Tibial nerve (tissue), 4 donors: ENCODE data around the gene SHOC1. TPM values are rescaled to one million over a fixed set of nuclear protein-coding genes. Genes with fewer than 3 reads are reported as not detected.
"Not testable (repeated sequence)": the region's sequence is repeated elsewhere in the genome, so short reads cannot be mapped to it uniquely, and the experiment has no call there.

Experiments
- DNase-seq, 2 donors: peaks; one replicate each; pipeline ENCODE4 v3.0.0-alpha.2; 2019; ENCODE audit warnings: low spot score in 2 of 2
- H3K27ac ChIP-seq, 4 donors: fragments of 200-600 bp; sonication (generic) in 3 of 4; one replicate each; pipeline ENCODE4 v1.5.1; 2017 to 2019; ENCODE audit warnings: mild to moderate bottlenecking in 1 of 4
- H3K27me3 ChIP-seq, 2 donors: fragments of 200-600 bp; sonication (generic) in 1 of 2; one replicate each; pipeline versions ENCODE4 v1.5.1 to v1.6.0; 2017 to 2019
- H3K36me3 ChIP-seq, 3 donors: fragments of 200-600 bp; sonication (generic); one replicate each; pipeline ENCODE4 v1.5.1; 2018 to 2019
- H3K4me1 ChIP-seq, 4 donors: fragments of 200-600 bp; sonication (generic) in 3 of 4; one replicate each; pipeline ENCODE4 v1.5.1; 2017 to 2019
- H3K4me3 ChIP-seq, 4 donors: fragments of 200-600 bp; sonication (generic) in 3 of 4; one replicate each; pipeline ENCODE4 v1.5.1; 2017 to 2019; ENCODE audit warnings: mild to moderate bottlenecking in 1 of 4, moderate library complexity in 1 of 4
- H3K9me3 ChIP-seq, 4 donors: fragments of 200-600 bp; sonication (generic) in 3 of 4; one replicate each; pipeline ENCODE4 v1.5.1; 2017 to 2019
- CTCF ChIP-seq, 5 experiments: fragments of 200-600 bp in 3 of 5; fragments of 450-650 bp in 2 of 5; sonication (generic) in 3 of 5; IDR thresholded peaks; one replicate each; pipeline ENCODE4 v1.5.1; 2016 to 2019; ENCODE audit warnings: antibody characterized with exemption in 5 of 5, mild to moderate bottlenecking in 3 of 5, moderate library complexity in 2 of 5
- EP300 ChIP-seq, 2 donors: sonication (generic); formaldehyde crosslinking; IDR thresholded peaks; one replicate each; pipeline ENCODE4 v1.6.1; 2017; ENCODE audit warnings: antibody characterized with exemption in 2 of 2, mild to moderate bottlenecking in 1 of 2
- POLR2A ChIP-seq, 2 donors: fragments of 450-650 bp; IDR thresholded peaks; one replicate each; pipeline ENCODE4 v1.6.1; 2017; ENCODE audit warnings: antibody characterized with exemption in 2 of 2, mild to moderate bottlenecking in 2 of 2, moderate library complexity in 2 of 2
- WGBS, 2 donors: methylation state at CpG; one replicate each; pipeline ENCODE4 v1.1.5; 2018; 5-methylcytosine and 5-hydroxymethylcytosine counted together
- total RNA-seq, 4 donors: library from RNA; depleted of rRNA; stranded (reverse); fragments of >200 nt; gene quantifications; one replicate each; pipeline ENCODE4 v1.1.0, GENCODE V29; 2016

Gene SHOC1
- total RNA-seq, 4 donors from 2014 or later, result not detected

DNA sequence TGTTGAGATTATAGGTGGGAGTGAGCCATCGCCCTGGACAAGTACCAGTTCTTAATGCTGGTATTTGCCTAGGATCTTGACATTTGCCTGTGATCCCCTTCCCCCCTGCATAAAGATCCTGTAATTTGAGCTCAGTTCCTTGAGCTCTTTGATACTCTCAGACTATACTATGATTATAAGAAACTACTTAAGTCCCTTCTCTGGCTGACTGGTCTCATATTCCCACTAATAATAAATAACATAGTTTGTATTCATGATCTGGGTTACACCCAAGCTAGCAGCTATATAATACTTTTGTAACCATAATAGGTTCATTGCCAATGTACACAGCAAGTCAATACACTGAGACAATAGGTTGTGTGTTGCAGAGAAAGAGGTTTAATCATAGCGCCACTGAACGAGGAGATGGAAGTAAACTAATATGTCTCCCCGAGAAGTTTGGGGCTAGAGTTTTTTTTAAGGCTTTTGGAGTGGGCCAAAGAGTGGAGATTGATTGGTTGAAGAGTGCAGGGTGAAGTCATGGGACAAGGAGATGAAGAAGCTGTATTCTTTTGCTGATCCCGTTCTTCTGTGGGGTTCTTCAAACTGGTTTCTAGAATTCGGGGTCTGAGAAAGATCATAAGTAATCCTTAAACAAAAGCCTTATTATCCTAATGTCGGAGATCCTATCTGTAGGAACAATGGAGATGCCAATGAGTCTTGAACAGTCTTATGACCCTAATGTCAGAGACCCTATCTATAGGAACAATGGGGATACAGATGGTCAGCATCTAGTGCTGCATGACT is 20.7 kb upstream of the SHOC1 start:
- H3K4me1 ChIP-seq, result no peaks in the 10 kb centered on the region
- H3K27ac ChIP-seq, result no peak overlapping the region
- no peak overlapping the region for H3K4me3 ChIP-seq
- H3K36me3 ChIP-seq, result no peaks in the 10 kb centered on the region
- H3K9me3 ChIP-seq, result no peaks in the 10 kb centered on the region
- 52 to 53% methylated on average over 7 of the region's 7 CpGs for WGBS, 2 donors
- TF ChIP-seq CTCF (IDR thresholded peaks at IDR 0.05) (no peak), POLR2A (IDR thresholded peaks at IDR 0.05) (no peak), EP300 (IDR thresholded peaks at IDR 0.05) (no peak)
- H3K27me3 ChIP-seq, result no peaks in the 10 kb centered on the region
- no peak for DNase-seq

- no peaks in the 10 kb centered on the region for H3K9me3 ChIP-seq
- no peak for DNase-seq
- no peaks in the 10 kb centered on the region for H3K36me3 ChIP-seq
- H3K27me3 ChIP-seq, result no peaks in the 10 kb centered on the region
- WGBS, 2 donors, result 90 to 91% methylated on average over 3 of the region's 3 CpGs
- no peak overlapping the region for H3K27ac ChIP-seq
- no peaks in the 10 kb centered on the region for H3K4me1 ChIP-seq
- TF ChIP-seq CTCF (IDR thresholded peaks at IDR 0.05) (no peak), EP300 (IDR thresholded peaks at IDR 0.05) (no peak), POLR2A (IDR thresholded peaks at IDR 0.05) (no peak)
- no peak overlapping the region for H3K4me3 ChIP-seq
Measured at GRCh38 chr9:111812337-111812736, 17.6 kb upstream of the SHOC1 start.

- no peak for DNase-seq
- Histone ChIP-seq H3K36me3 (no peaks in the 10 kb centered on the region), H3K27me3 (no peaks in the 10 kb centered on the region), H3K9me3 (no peaks in the 10 kb centered on the region), H3K4me1 (no peaks in the 10 kb centered on the region), H3K27ac (no peak overlapping the region), H3K4me3 (no peak overlapping the region)
- 81 to 84% methylated on average over 4 of the region's 4 CpGs for whole genome bisulfite sequencing, 2 donors
- TF ChIP-seq CTCF (IDR thresholded peaks at IDR 0.05), result no peak
- no peak for TF ChIP-seq POLR2A (IDR thresholded peaks at IDR 0.05)
- no peak for TF ChIP-seq EP300 (IDR thresholded peaks at IDR 0.05)
Measured at GRCh38 chr9:111810908-111811307, 16.2 kb upstream of the SHOC1 start.

- H3K4me1 ChIP-seq, DNase-seq, H3K27me3 ChIP-seq, H3K36me3 ChIP-seq, H3K9me3 ChIP-seq, H3K27ac ChIP-seq, H3K4me3 ChIP-seq: not testable (repeated sequence)
- WGBS, 2 donors, result 95 to 98% methylated on average over 2 of the region's 2 CpGs
Measured at GRCh38 chr9:111810415-111810814, 15.7 kb upstream of the SHOC1 start.

GRCh38 chr9:111807197-111807596 is 12.5 kb upstream of the SHOC1 start:
- no peak for DNase-seq
- WGBS, 2 donors, result 73 to 100% methylated on average over 1 of the region's 1 CpG
- Histone ChIP-seq H3K27me3 (no peaks in the 10 kb centered on the region), H3K27ac (no peak overlapping the region), H3K9me3 (no peaks in the 10 kb centered on the region), H3K36me3 (no peaks in the 10 kb centered on the region), H3K4me3 (no peak overlapping the region), H3K4me1 (no peaks in the 10 kb centered on the region)
- TF ChIP-seq POLR2A (IDR thresholded peaks at IDR 0.05) (no peak), EP300 (IDR thresholded peaks at IDR 0.05) (no peak), CTCF (IDR thresholded peaks at IDR 0.05) (no peak)
